ENCODE data around the gene SFT2D3.

The SFT2D3 gene

GRCh38 chr2:127715778-127716449 lies 14.6 kb downstream of the SFT2D3 start:
- H3K9me3 ChIP-seq (ENCODE audit: low read depth, low read length): no peaks in the 10 kb centered on the region
- H3K9ac ChIP-seq (ENCODE audit: insufficient read length): no peak overlapping the region
- H3K36me3 ChIP-seq (ENCODE audit: insufficient read depth, low read length): peaks cover 67% of the 10 kb centered on the region
- TF ChIP-seq POLR2AphosphoS5 (IDR thresholded peaks at IDR 0.05; ENCODE audit: borderline replicate concordance, low read depth, low read length): no peak
- TF ChIP-seq EZH2 (IDR thresholded peaks at IDR 0.05): no peak
- TF ChIP-seq FOXP2 (optimal IDR thresholded peaks at IDR 0.05; ENCODE audit: control extremely low read depth, extremely low read length, insufficient read depth): no peak
- DNase-seq (ENCODE audit: low read depth, low spot score): no peak
- no peak overlapping the region for H3K27ac ChIP-seq
- no peak overlapping the region for H3K4me3 ChIP-seq

- no peak for DNase-seq (ENCODE audit: low read depth, low spot score)
- Histone ChIP-seq H3K4me3 (no peak overlapping the region), H3K36me3 (ENCODE audit: insufficient read depth, low read length) (peaks cover 84% of the 10 kb centered on the region), H3K9ac (ENCODE audit: insufficient read length) (no peak overlapping the region), H3K9me3 (ENCODE audit: low read depth, low read length) (no peaks in the 10 kb centered on the region), H3K27ac (peak overlapping the region; percentile 32; the same call in 1 of the 2 replicates)
- no peak for TF ChIP-seq EZH2 (IDR thresholded peaks at IDR 0.05)
- TF ChIP-seq POLR2AphosphoS5 (IDR thresholded peaks at IDR 0.05; ENCODE audit: borderline replicate concordance, low read depth, low read length): no peak
- TF ChIP-seq FOXP2 (optimal IDR thresholded peaks at IDR 0.05; ENCODE audit: control extremely low read depth, extremely low read length, insufficient read depth): no peak
Observed at GRCh38 chr2:127718271-127718670, 17.0 kb downstream of the SFT2D3 start.

- no peak overlapping the region for H3K27ac ChIP-seq
- no peak overlapping the region for H3K9ac ChIP-seq (ENCODE audit: insufficient read length)
- TF ChIP-seq EZH2 (IDR thresholded peaks at IDR 0.05) (no peak), FOXP2 (optimal IDR thresholded peaks at IDR 0.05; ENCODE audit: control extremely low read depth, extremely low read length, insufficient read depth) (no peak), POLR2AphosphoS5 (IDR thresholded peaks at IDR 0.05; ENCODE audit: borderline replicate concordance, low read depth, low read length) (no peak)
- H3K4me3 ChIP-seq: no peak overlapping the region
- no peak for DNase-seq (ENCODE audit: low read depth, low spot score)
- peaks cover 81% of the 10 kb centered on the region for H3K36me3 ChIP-seq (ENCODE audit: insufficient read depth, low read length)
- H3K9me3 ChIP-seq (ENCODE audit: low read depth, low read length): no peaks in the 10 kb centered on the region
Observed at GRCh38 chr2:127719301-127720218, 18.3 kb downstream of the SFT2D3 start.

- no peak overlapping the region for H3K27ac ChIP-seq
- TF ChIP-seq POLR2AphosphoS5 (IDR thresholded peaks at IDR 0.05; ENCODE audit: borderline replicate concordance, low read depth, low read length) (no peak), FOXP2 (optimal IDR thresholded peaks at IDR 0.05; ENCODE audit: control extremely low read depth, extremely low read length, insufficient read depth) (no peak), EZH2 (IDR thresholded peaks at IDR 0.05) (no peak)
- no peak overlapping the region for H3K4me3 ChIP-seq
- no peak overlapping the region for H3K9ac ChIP-seq (ENCODE audit: insufficient read length)
- no peak for DNase-seq (ENCODE audit: low read depth, low spot score)
- peaks cover 82% of the 10 kb centered on the region for H3K36me3 ChIP-seq (ENCODE audit: insufficient read depth, low read length)
- no peaks in the 10 kb centered on the region for H3K9me3 ChIP-seq (ENCODE audit: low read depth, low read length)
Observed at GRCh38 chr2:127721311-127721977, 20.1 kb downstream of the SFT2D3 start.

- H3K9ac ChIP-seq (ENCODE audit: insufficient read length): no peak overlapping the region
- no peak overlapping the region for H3K4me3 ChIP-seq
- no peak overlapping the region for H3K27ac ChIP-seq
- H3K36me3 ChIP-seq (ENCODE audit: insufficient read depth, low read length): peaks cover 80% of the 10 kb centered on the region
- TF ChIP-seq EZH2 (IDR thresholded peaks at IDR 0.05) (no peak), FOXP2 (optimal IDR thresholded peaks at IDR 0.05; ENCODE audit: control extremely low read depth, extremely low read length, insufficient read depth) (no peak), POLR2AphosphoS5 (IDR thresholded peaks at IDR 0.05; ENCODE audit: borderline replicate concordance, low read depth, low read length) (no peak)
- DNase-seq (ENCODE audit: low read depth, low spot score): no peak
- H3K9me3 ChIP-seq (ENCODE audit: low read depth, low read length): no peaks in the 10 kb centered on the region
Observed at GRCh38 chr2:127721978-127722355, 20.7 kb downstream of the SFT2D3 start.

GRCh38 chr2:127722807-127723206 lies 21.5 kb downstream of the SFT2D3 start:
- no peak overlapping the region for H3K9ac ChIP-seq (ENCODE audit: insufficient read length)

GRCh38 chr2:127726158-127726880 lies 25.0 kb downstream of the SFT2D3 start:
- Histone ChIP-seq H3K9me3 (ENCODE audit: low read depth, low read length) (no peaks in the 10 kb centered on the region), H3K9ac (ENCODE audit: insufficient read length) (no peak overlapping the region), H3K36me3 (ENCODE audit: insufficient read depth, low read length) (peaks cover 38% of the 10 kb centered on the region), H3K27ac (no peak overlapping the region), H3K4me3 (no peak overlapping the region)
- no peak for DNase-seq (ENCODE audit: low read depth, low spot score)
- TF ChIP-seq EZH2 (IDR thresholded peaks at IDR 0.05) (no peak), FOXP2 (optimal IDR thresholded peaks at IDR 0.05; ENCODE audit: control extremely low read depth, extremely low read length, insufficient read depth) (no peak), POLR2AphosphoS5 (IDR thresholded peaks at IDR 0.05; ENCODE audit: borderline replicate concordance, low read depth, low read length) (no peak)

More at GRCh38 chr2:127722807-127723206, 21.5 kb downstream of the SFT2D3 start:
- no peak overlapping the region for H3K27ac ChIP-seq
- TF ChIP-seq POLR2AphosphoS5 (IDR thresholded peaks at IDR 0.05; ENCODE audit: borderline replicate concordance, low read depth, low read length): no peak
- TF ChIP-seq FOXP2 (optimal IDR thresholded peaks at IDR 0.05; ENCODE audit: control extremely low read depth, extremely low read length, insufficient read depth): no peak
- no peak for TF ChIP-seq EZH2 (IDR thresholded peaks at IDR 0.05)
- peaks cover 71% of the 10 kb centered on the region for H3K36me3 ChIP-seq (ENCODE audit: insufficient read depth, low read length)
- no peak overlapping the region for H3K4me3 ChIP-seq
- DNase-seq (ENCODE audit: low read depth, low spot score): no peak
- no peaks in the 10 kb centered on the region for H3K9me3 ChIP-seq (ENCODE audit: low read depth, low read length)
